HCT116 (cell line): ENCODE data around the gene OR8A1. TPM values are rescaled to one million over a fixed set of nuclear protein-coding genes. Genes with fewer than 3 reads are reported as not detected.

Source experiments
- ATAC-seq: fragments of 200-7000 bp; cut with Tn5 transposase; 2 replicates; pipeline ENCODE4 v1.9.1; 2020; ENCODE audit warnings: mild to moderate bottlenecking, moderate library complexity
- BruUV-seq: library from RNA; stranded (reverse); fragments of 400-500 nt; replicated peaks from 2 replicates; lab custom pipeline; 2021; lab: Mats Ljungman, UMichigan
- CTCF ChIA-PET: fragments of 300-600 bp; sonication (Branson Sonifier 250); formaldehyde crosslinking; loops from one replicate; lab custom pipeline; 2021; ENCODE audit warnings: antibody characterized with exemption; lab: Charles Lee
- POLR2A ChIA-PET: fragments of 300-600, 350-600 bp; sonication (Branson Sonifier 250); formaldehyde crosslinking; loops from one replicate; lab custom pipeline; 2021; ENCODE audit warnings: antibody characterized with exemption; lab: Charles Lee
- RAD21 ChIA-PET, 2 experiments: fragments of 300-600 bp; sonication (Branson Sonifier 250); formaldehyde crosslinking; loops; one replicate each; lab custom pipeline; 2023; ENCODE audit warnings: low total read pairs in 2 of 2; ENCODE audit not compliant: uncharacterized antibody in 2 of 2, unreplicated experiment in 2 of 2, low non-redundant PET in 1 of 2; lab: Charles Lee
- DNase-seq: peaks from one replicate; pipeline ENCODE4 v3.0.0-alpha.2; 2010; ENCODE audit warnings: low read depth, low spot score
- H2AFZ ChIP-seq: fragments of 200-600 bp; shearing (Covaris generic), sonication (generic); 2 replicates; pipeline ENCODE4 v1.6.1; 2017; ENCODE audit warnings: low read depth, mixed run types, mixed read lengths, antibody characterized with exemption, low read length; ENCODE audit not compliant: poor library complexity, severe bottlenecking
- H3K27ac ChIP-seq: 2 replicates; pipeline ENCODE4 v1.5.1; 2012; ENCODE audit warnings: low read depth, low read length
- H3K27me3 ChIP-seq: fragments of 200-600 bp; sonication (generic); 2 replicates; pipeline ENCODE4 v1.6.1; 2016; ENCODE audit warnings: mixed run types, low read length, mixed read lengths; ENCODE audit not compliant: insufficient read depth
- H3K36me3 ChIP-seq, 2 experiments: fragments of 200-500 bp in 1 of 2; fragments of 200-600 bp in 1 of 2; sonication (Bioruptor generic) in 1 of 2; sonication (generic) in 1 of 2; 2 replicates each; pipeline versions ENCODE4 v1.5.1 to v1.6.1; 2014 to 2016; ENCODE audit warnings: low read length in 2 of 2, inconsistent platforms in 1 of 2, mixed read lengths in 1 of 2, mixed run types in 1 of 2; ENCODE audit not compliant: insufficient read depth in 2 of 2, control insufficient read depth in 1 of 2
- H3K4me1 ChIP-seq, 2 experiments: fragments of 200-600 bp in 1 of 2; sonication (generic) in 1 of 2; 2 replicates each; pipeline versions ENCODE4 v1.5.1 to v1.6.1; 2012 to 2017; ENCODE audit warnings: low read length in 2 of 2, inconsistent platforms in 1 of 2, mild to moderate bottlenecking in 1 of 2, mixed read lengths in 1 of 2, mixed run types in 1 of 2, moderate library complexity in 1 of 2; ENCODE audit not compliant: insufficient read depth in 2 of 2, control insufficient read depth in 1 of 2
- H3K4me2 ChIP-seq: fragments of 200-600 bp; sonication (generic); 2 replicates; pipeline ENCODE4 v1.6.1; 2017; ENCODE audit warnings: mixed run types, low read length, mixed read lengths
- H3K4me3 ChIP-seq, 2 experiments: fragments of 200-600 bp in 1 of 2; sonication (generic) in 1 of 2; replicated peaks in 1 of 2; 2 replicates each; pipeline ENCODE4 v1.5.1; 2011 to 2016; ENCODE audit warnings: low read length in 2 of 2, control low read depth in 1 of 2, low read depth in 1 of 2, mild to moderate bottlenecking in 1 of 2, mixed read lengths in 1 of 2, mixed run types in 1 of 2
- H3K79me2 ChIP-seq: fragments of 200-600 bp; sonication (generic); 2 replicates; pipeline ENCODE4 v1.6.1; 2017; ENCODE audit warnings: mild to moderate bottlenecking, mixed run types, low read length, moderate library complexity, mixed read lengths; ENCODE audit not compliant: insufficient read depth
- H3K9ac ChIP-seq: fragments of 200-600 bp; sonication (generic); 2 replicates; pipeline ENCODE4 v1.6.1; 2016; ENCODE audit warnings: low read length, mixed read lengths
- H3K9me2 ChIP-seq: fragments of 200-600 bp; sonication (generic), shearing (Covaris generic); 2 replicates; pipeline ENCODE4 v1.6.1; 2017; ENCODE audit warnings: mixed run types, mild to moderate bottlenecking, moderate library complexity; ENCODE audit not compliant: insufficient read depth
- H3K9me3 ChIP-seq, 2 experiments: fragments of 200-500 bp in 1 of 2; fragments of 200-600 bp in 1 of 2; sonication (Bioruptor generic) in 1 of 2; sonication (generic) in 1 of 2; 2 replicates each; pipeline ENCODE4 v1.6.1; 2014 to 2017; ENCODE audit warnings: low read length in 2 of 2, mixed read lengths in 2 of 2, inconsistent platforms in 1 of 2, low read depth in 1 of 2, mild to moderate bottlenecking in 1 of 2, mixed run types in 1 of 2, moderate library complexity in 1 of 2; ENCODE audit not compliant: control insufficient read depth in 1 of 2, insufficient read depth in 1 of 2
- H4K20me1 ChIP-seq: fragments of 200-600 bp; sonication (generic), shearing (Covaris generic); 2 replicates; pipeline ENCODE4 v1.6.1; 2017; ENCODE audit warnings: mixed run types, mild to moderate bottlenecking, moderate library complexity; ENCODE audit not compliant: insufficient read depth
- CBX3 ChIP-seq: IDR thresholded peaks from 2 replicates; pipeline ENCODE4 v1.6.1; 2012; ENCODE audit warnings: low read depth
- CTCF ChIP-seq, 3 experiments: fragments of 200-600 bp in 1 of 3; sonication (generic) in 1 of 3; IDR thresholded peaks in 2 of 3; conservative IDR thresholded peaks in 1 of 3; 2 replicates each; pipeline ENCODE4 v1.5.1; 2012 to 2017; ENCODE audit warnings: low read depth in 2 of 3, low read length in 2 of 3, antibody characterized with exemption in 1 of 3, borderline replicate concordance in 1 of 3, control low read depth in 1 of 3, mild to moderate bottlenecking in 1 of 3, mixed read lengths in 1 of 3, mixed run types in 1 of 3, moderate library complexity in 1 of 3; ENCODE audit not compliant: insufficient read depth in 1 of 3
- EGR1 ChIP-seq: IDR thresholded peaks from 2 replicates; pipeline ENCODE4 v1.6.1; 2012; ENCODE audit warnings: low read depth
- ELF1 ChIP-seq: IDR thresholded peaks from 2 replicates; pipeline ENCODE4 v1.6.1; 2012; ENCODE audit warnings: low read depth, borderline replicate concordance
- EZH2 ChIP-seq: fragments of 200-600 bp; sonication (generic); IDR thresholded peaks from 2 replicates; pipeline ENCODE4 v1.6.1; 2017; ENCODE audit warnings: antibody characterized with exemption, mixed run types
- EZH2phosphoT487 ChIP-seq: fragments of 200-600 bp; IDR thresholded peaks from 2 replicates; pipeline ENCODE4 v1.6.1; 2018; ENCODE audit warnings: antibody characterized with exemption, borderline replicate concordance
- FOSL1 ChIP-seq: IDR thresholded peaks from 2 replicates; pipeline ENCODE4 v1.6.1; 2012; ENCODE audit warnings: low read depth
- MAX ChIP-seq: IDR thresholded peaks from 2 replicates; pipeline ENCODE4 v1.6.1; 2012
- POLR2AphosphoS5 ChIP-seq: IDR thresholded peaks from 2 replicates; pipeline ENCODE4 v1.6.1; 2011; ENCODE audit warnings: mild to moderate bottlenecking, low read depth, low read length, moderate library complexity
- RAD21 ChIP-seq: IDR thresholded peaks from 2 replicates; pipeline ENCODE4 v1.6.1; 2012; ENCODE audit warnings: low read depth, mild to moderate bottlenecking
- REST ChIP-seq: IDR thresholded peaks from 2 replicates; pipeline ENCODE4 v1.6.1; 2012; ENCODE audit warnings: low read depth
- SIN3A ChIP-seq: IDR thresholded peaks from 2 replicates; pipeline ENCODE4 v1.6.1; 2012; ENCODE audit warnings: low read depth
- SP1 ChIP-seq: IDR thresholded peaks from 2 replicates; pipeline ENCODE4 v1.6.1; 2012; ENCODE audit warnings: low read depth
- TCF7L2 ChIP-seq: IDR thresholded peaks from 2 replicates; pipeline ENCODE4 v1.7.0; 2011; ENCODE audit warnings: borderline replicate concordance, inconsistent platforms; ENCODE audit not compliant: insufficient read depth, insufficient read length; ENCODE audit errors: extremely low read depth
- YY1 ChIP-seq: IDR thresholded peaks from 2 replicates; pipeline ENCODE4 v1.6.1; 2011; ENCODE audit warnings: low read length, low read depth, moderate library complexity, mild to moderate bottlenecking; ENCODE audit not compliant: insufficient replicate concordance; ENCODE audit errors: extremely low read depth
- ZNF274 ChIP-seq: fragments of 200-500 bp; sonication (Bioruptor generic); IDR thresholded peaks from 2 replicates; pipeline ENCODE4 v1.6.1; 2014; ENCODE audit warnings: mild to moderate bottlenecking, low read depth, low read length, inconsistent platforms
- intact Hi-C: fragments of 100-400 bp; cut with micrococcal nuclease; formaldehyde crosslinking; loops from 2 replicates; pipeline ENCODE4 v1.10.0; 2022
- total RNA-seq: library from RNA; stranded (reverse); gene quantifications from one replicate; pipeline ENCODE4 v1.2.1, GENCODE V29; 2021; ENCODE audit not compliant: unreplicated experiment
- TF ChIP-seq, protein P1 (sequence below): IDR thresholded peaks from 2 replicates; pipeline ENCODE4 v1.6.1; 2012
- TF ChIP-seq, protein P2 (sequence below): IDR thresholded peaks from 2 replicates; pipeline ENCODE4 v1.6.1; 2011; ENCODE audit warnings: mild to moderate bottlenecking, low read length, moderate library complexity; ENCODE audit not compliant: insufficient replicate concordance; ENCODE audit errors: extremely low read depth

The OR8A1 gene
- total RNA-seq, 1 experiment from 2014 or later: not detected

- no peaks in the 10 kb centered on the region for H3K36me3 ChIP-seq
Measured at GRCh38 chr11:124556828-124557227, 13.0 kb upstream of the OR8A1 start.

More at GRCh38 chr11:124556828-124557227, 13.0 kb upstream of the OR8A1 start:
- ATAC-seq (no peak), DNase-seq (no peak)
- Histone ChIP-seq H3K9me3 (no peaks in the 10 kb centered on the region), H4K20me1 (no peaks in the 10 kb centered on the region), H3K9me2 (no peaks in the 10 kb centered on the region), H3K4me1 (no peaks in the 10 kb centered on the region), H2AFZ (no peak overlapping the region), H3K79me2 (no peaks in the 10 kb centered on the region), H3K4me3 (no peak overlapping the region), H3K27me3 (peaks cover 44% of the 10 kb centered on the region), H3K9ac (no peak overlapping the region), H3K4me2 (no peak overlapping the region), H3K27ac (no peak overlapping the region)
- POLR2A ChIA-PET: no interaction called here
- no peak for TF ChIP-seq ELF1
- TF ChIP-seq REST: no peak
- TF ChIP-seq SIN3A: no peak
- TF ChIP-seq MAX: no peak
- TF ChIP-seq, protein P1, sequence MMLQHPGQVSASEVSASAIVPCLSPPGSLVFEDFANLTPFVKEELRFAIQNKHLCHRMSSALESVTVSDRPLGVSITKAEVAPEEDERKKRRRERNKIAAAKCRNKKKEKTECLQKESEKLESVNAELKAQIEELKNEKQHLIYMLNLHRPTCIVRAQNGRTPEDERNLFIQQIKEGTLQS: no peak
- no peak for TF ChIP-seq YY1
- no peak for TF ChIP-seq EZH2
- no peak for TF ChIP-seq EGR1
- TF ChIP-seq, protein P2, sequence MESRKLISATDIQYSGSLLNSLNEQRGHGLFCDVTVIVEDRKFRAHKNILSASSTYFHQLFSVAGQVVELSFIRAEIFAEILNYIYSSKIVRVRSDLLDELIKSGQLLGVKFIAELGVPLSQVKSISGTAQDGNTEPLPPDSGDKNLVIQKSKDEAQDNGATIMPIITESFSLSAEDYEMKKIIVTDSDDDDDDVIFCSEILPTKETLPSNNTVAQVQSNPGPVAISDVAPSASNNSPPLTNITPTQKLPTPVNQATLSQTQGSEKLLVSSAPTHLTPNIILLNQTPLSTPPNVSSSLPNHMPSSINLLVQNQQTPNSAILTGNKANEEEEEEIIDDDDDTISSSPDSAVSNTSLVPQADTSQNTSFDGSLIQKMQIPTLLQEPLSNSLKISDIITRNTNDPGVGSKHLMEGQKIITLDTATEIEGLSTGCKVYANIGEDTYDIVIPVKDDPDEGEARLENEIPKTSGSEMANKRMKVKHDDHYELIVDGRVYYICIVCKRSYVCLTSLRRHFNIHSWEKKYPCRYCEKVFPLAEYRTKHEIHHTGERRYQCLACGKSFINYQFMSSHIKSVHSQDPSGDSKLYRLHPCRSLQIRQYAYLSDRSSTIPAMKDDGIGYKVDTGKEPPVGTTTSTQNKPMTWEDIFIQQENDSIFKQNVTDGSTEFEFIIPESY: no peak
- TF ChIP-seq SP1: no peak
- TF ChIP-seq RAD21: no peak
- TF ChIP-seq EZH2phosphoT487: no peak
- no peak for TF ChIP-seq ZNF274
- no peak for TF ChIP-seq TCF7L2
- no peak for TF ChIP-seq FOSL1
- TF ChIP-seq POLR2AphosphoS5: no peak
- TF ChIP-seq CTCF (IDR thresholded peaks at IDR 0.05 in 2 of 3, conservative IDR thresholded peaks at IDR 0.05 in 1 of 3; ENCODE audit: borderline replicate concordance in 1 of 3, insufficient read depth in 1 of 3, low read depth in 2 of 3, low read length in 2 of 3): no peak
- no peak for TF ChIP-seq CBX3
- RAD21 ChIA-PET: no interaction called here
- BruUV-seq: no TSS peak
- intact Hi-C loops: no loop called here
- CTCF ChIA-PET: no interaction called here
